ENCODE measurements around the gene VANGL1. TPM values are rescaled to one million over a fixed set of nuclear protein-coding genes. Genes with fewer than 3 reads are reported as not detected.

The VANGL1 gene
- total and polyA plus RNA-seq, 2 of the 8 experiments (the other 6 are each of a cell fraction or from before 2014, with no cell fraction given), result 9.4 to 13.4 TPM

DNA sequence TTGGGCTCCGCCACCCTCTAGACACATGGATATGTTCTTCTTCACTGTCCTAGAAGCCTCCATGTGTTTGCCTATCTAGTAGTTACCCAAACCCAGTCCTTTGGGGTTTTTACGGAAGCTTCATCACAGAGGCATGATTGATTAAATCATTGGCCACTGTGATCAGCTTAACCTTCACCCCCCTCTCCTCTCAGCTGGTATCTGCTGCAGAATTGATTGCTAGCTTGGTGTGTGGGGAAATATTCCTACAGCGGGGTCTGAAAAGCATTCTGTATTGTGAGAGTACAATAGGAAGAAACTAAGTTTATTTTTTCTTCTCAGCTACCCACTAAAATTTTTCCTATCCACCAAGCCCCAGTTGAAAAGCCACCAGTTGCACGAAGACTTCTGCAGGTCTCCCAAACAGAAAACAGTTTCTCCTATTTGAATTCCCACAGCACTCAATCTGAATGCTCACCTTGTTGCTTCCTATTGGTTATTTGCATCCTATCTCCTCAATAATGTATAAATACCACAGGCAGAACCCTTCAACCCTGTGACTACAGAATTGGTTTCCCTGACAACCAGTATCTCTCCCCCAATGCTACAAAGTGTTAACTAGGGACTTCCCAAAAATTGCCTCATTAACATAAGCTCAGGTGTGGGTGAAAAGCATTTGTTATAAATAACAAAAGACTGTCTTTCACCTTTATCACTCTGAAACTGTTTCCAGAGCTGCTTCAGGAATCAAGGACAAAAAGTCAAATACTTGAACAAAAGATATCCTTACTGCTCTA is 9.3 kb upstream of the VANGL1 start:
- Histone ChIP-seq H2BK12ac (ENCODE audit: low read depth, low read length) (peak overlapping the region; percentile 12; the same call in 1 of the 2 replicates), H3K4ac (replicated peaks; ENCODE audit: insufficient read length, low read depth, low read length) (peak overlapping the region; percentile 42), H4K91ac (replicated peaks; ENCODE audit: insufficient read length, low read length) (no peak overlapping the region), H4K20me1 (replicated peaks in 1 of 2; ENCODE audit: control insufficient read depth in 1 of 2, insufficient read depth in 2 of 2, low read length in 2 of 2) (no peaks in the 10 kb centered on the region), H3K79me2 (ENCODE audit: control insufficient read depth in 1 of 2, insufficient read depth in 2 of 2, low read length in 2 of 2) (no peaks in the 10 kb centered on the region), H3K23ac (ENCODE audit: insufficient read length) (no peak overlapping the region), H3K18ac (ENCODE audit: extremely low read depth, low read length) (peak overlapping the region; percentile 43; the same call in 1 of the 2 replicates), H2AFZ (ENCODE audit: low read length) (no peak overlapping the region), H3K14ac (ENCODE audit: insufficient read length) (no peak overlapping the region), H3K4me1 (replicated peaks in 1 of 4; ENCODE audit: control insufficient read depth in 3 of 4, insufficient read depth in 4 of 4, low read length in 3 of 4) (peaks cover 4 to 11% (median 6%) of the 10 kb centered on the region in 4 experiments; a peak in 5 of 7 replicates), H2BK15ac (ENCODE audit: low read length) (no peak overlapping the region), H4K8ac (ENCODE audit: extremely low read depth, insufficient read depth, low read length) (no peak overlapping the region), H2BK120ac (replicated peaks; ENCODE audit: low read depth, low read length) (peak overlapping the region; percentile 86), H3K4me3 (ENCODE audit: extremely low read depth in 1 of 4, insufficient read depth in 2 of 4, low read depth in 3 of 4, low read length in 4 of 4) (no peak overlapping the region; a peak in 1 of 8 replicates), H2BK20ac (ENCODE audit: low read length) (peak overlapping the region; percentile 52), H2BK5ac (ENCODE audit: low read depth, low read length) (peak overlapping the region; percentile 32; the same call in 1 of the 2 replicates), H4K5ac (ENCODE audit: insufficient read length, low read depth, low read length) (no peak overlapping the region), H3K36me3 (ENCODE audit: control insufficient read depth in 2 of 4, insufficient read depth in 4 of 4, low read length in 3 of 4) (no peaks in the 10 kb centered on the region), H3K23me2 (ENCODE audit: low read depth, low read length) (no peaks in the 10 kb centered on the region), H3K27me3 (replicated peaks in 1 of 4; ENCODE audit: control insufficient read depth in 3 of 4, extremely low read depth in 1 of 4, insufficient read depth in 3 of 4, low read length in 3 of 4) (no peaks in the 10 kb centered on the region; a peak in 1 of 7 replicates), H3K56ac (replicated peaks; ENCODE audit: insufficient read length, low read depth, low read length) (no peak overlapping the region), H3K9me3 (ENCODE audit: insufficient read depth in 2 of 2, low read depth in 1 of 2, low read length in 1 of 2) (0 out of 4 replicates have a peak, but pooled peaks cover 0 to 3% of the 10 kb centered on the region in 2 experiments), H3K4me2 (ENCODE audit: insufficient read depth in 1 of 2, low read depth in 2 of 2, low read length in 2 of 2) (peak overlapping the region in 1 of 2 experiments; percentile 51; a peak in 1 of 4 replicates), H2AK5ac (ENCODE audit: low read depth, low read length) (no peak overlapping the region), H3K79me1 (ENCODE audit: low read depth, low read length) (no peaks in the 10 kb centered on the region), H3K27ac (ENCODE audit: low read depth, low read length) (peak overlapping the region; percentile 67), H3K9ac (replicated peaks in 1 of 4; ENCODE audit: extremely low read depth in 1 of 4, low read depth in 3 of 4, low read length in 3 of 4) (no peak overlapping the region; a peak in 1 of 7 replicates)
- FAIRE-seq (peak; percentile 50), DNase-seq (ENCODE audit: low read depth in 1 of 2, low spot score in 2 of 2) (no peak)
- ChIA-PET POLR2A (ENCODE audit: partially characterized antibody) (interaction anchor here (0.5 to 2.7 kb wide), 2 partner anchors 10 to 79 kb away, joined by 3 to 10 read pairs; partner anchors contain the start of gene VANGL1), CTCF (ENCODE audit: partially characterized antibody) (interaction anchor here (0.7 to 1.8 kb wide), 5 partner anchors 8 to 349 kb away, joined by 3 to 5 read pairs (median 3); no protein-coding TSS in a partner anchor)
- WGBS, 2 experiments (ENCODE audit: extremely low coverage in 1 of 2, insufficient coverage in 1 of 2, insufficient read length in 1 of 2, insufficient replicate concordance in 2 of 2, low coverage in 1 of 2, low lambda C conversion rate in 2 of 2, missing lambda C conversion rate in 1 of 2), result 83% methylated on average over 4 of the region's 4 CpGs; no CpG with 5 or more reads in 1 of the 2 experiments

All from H1 (cell line).